ENCODE results near the gene ALDH3A1. TPM values are rescaled to one million over a fixed set of nuclear protein-coding genes. Genes with fewer than 3 reads are reported as not detected.

The ALDH3A1 gene
- total and polyA plus RNA-seq, 9 of the 15 experiments (the other 6 are each of a cell fraction or from before 2014, with no cell fraction given): not detected

DNA sequence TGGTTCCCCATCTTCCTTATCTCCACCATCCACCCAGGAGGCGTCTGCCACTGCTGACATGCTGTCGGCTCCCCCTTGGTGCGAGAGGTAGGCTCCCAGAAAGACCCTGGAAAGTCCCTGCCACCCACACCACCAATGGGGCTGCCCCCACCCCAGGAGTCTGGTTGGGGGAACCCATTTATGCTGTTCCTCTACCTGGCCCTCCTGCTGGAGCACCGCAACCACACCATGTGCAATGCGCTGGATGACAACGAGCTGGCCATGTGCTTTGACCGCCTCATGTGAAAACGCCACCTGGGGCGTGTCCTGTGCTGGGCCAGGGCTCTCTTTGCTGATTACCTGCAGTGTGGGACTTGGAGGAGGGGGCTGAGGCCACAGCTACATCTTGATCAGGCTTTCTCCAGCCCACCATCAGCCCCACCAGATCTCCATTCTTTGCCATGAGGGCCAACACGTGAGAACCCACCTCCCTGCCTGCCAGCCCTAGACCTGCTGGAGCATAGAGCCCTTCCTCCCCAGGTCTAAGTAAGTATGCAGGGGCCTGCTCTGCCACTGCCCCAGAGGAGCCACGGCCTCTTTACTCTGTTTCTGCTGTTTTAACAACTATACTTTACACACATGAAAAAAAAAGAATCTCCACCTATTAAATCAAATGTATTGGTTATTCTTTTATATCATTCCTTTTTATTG, 7.9 kb upstream of the ALDH3A1 start:
- ATAC-seq (no peak), DNase-seq (ENCODE audit: extremely low read depth in 1 of 4, low spot score in 3 of 4) (no peak), FAIRE-seq (no peak)
- Histone ChIP-seq H3K9me1 (ENCODE audit: control insufficient read depth, insufficient read depth, low read length) (no peaks in the 10 kb centered on the region), H3K4me2 (ENCODE audit: insufficient read depth, low read length) (no peak overlapping the region), H3K9ac (ENCODE audit: insufficient read depth in 1 of 2, low read depth in 2 of 2, low read length in 2 of 2) (no peak overlapping the region), H2AFZ (ENCODE audit: low read depth, low read length) (no peak overlapping the region), H3K4me1 (replicated peaks in 1 of 2; ENCODE audit: control insufficient read depth in 2 of 2, insufficient read depth in 2 of 2, low read length in 2 of 2) (no peaks in the 10 kb centered on the region; a peak in 1 of 5 replicates), H3K27me3 (ENCODE audit: control insufficient read depth in 2 of 2, insufficient read depth in 2 of 2, low read length in 2 of 2) (peaks cover 5 to 37% of the 10 kb centered on the region in 2 experiments; a peak in 3 of 5 replicates), H4K20me1 (replicated peaks; ENCODE audit: control insufficient read depth, insufficient read depth, low read length) (no peaks in the 10 kb centered on the region), H3K79me2 (ENCODE audit: control insufficient read depth, insufficient read depth, low read length) (no peaks in the 10 kb centered on the region), H3K36me3 (ENCODE audit: control insufficient read depth, insufficient read depth, low read length) (no peaks in the 10 kb centered on the region), H3K4me3 (no peak overlapping the region), H3K9me3 (replicated peaks; ENCODE audit: control insufficient read depth, insufficient read depth, low read depth, low read length) (no peaks in the 10 kb centered on the region), H3K27ac (ENCODE audit: extremely low read depth, low read depth, low read length) (no peak overlapping the region)
- BruUV-seq (replicated peaks): no TSS peak
- intact Hi-C loops (cut with micrococcal nuclease): no loop called here
- CTCF ChIA-PET (ENCODE audit: low intra/inter-chr PET ratio): no interaction called here
- WGBS (ENCODE audit: insufficient coverage, low coverage, missing lambda C conversion rate): 0% methylated on average over 10 of the region's 11 CpGs
- POLR2A ChIA-PET: no interaction called here
- in situ Hi-C loops (cut with MboI): no loop called here
- TF ChIP-seq, protein P1, sequence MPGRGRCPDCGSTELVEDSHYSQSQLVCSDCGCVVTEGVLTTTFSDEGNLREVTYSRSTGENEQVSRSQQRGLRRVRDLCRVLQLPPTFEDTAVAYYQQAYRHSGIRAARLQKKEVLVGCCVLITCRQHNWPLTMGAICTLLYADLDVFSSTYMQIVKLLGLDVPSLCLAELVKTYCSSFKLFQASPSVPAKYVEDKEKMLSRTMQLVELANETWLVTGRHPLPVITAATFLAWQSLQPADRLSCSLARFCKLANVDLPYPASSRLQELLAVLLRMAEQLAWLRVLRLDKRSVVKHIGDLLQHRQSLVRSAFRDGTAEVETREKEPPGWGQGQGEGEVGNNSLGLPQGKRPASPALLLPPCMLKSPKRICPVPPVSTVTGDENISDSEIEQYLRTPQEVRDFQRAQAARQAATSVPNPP (IDR thresholded peaks at IDR 0.05; ENCODE audit: borderline replicate concordance, insufficient read depth, insufficient read length): no peak
- no peak for TF ChIP-seq CHD2 (IDR thresholded peaks at IDR 0.05; ENCODE audit: low read depth, low read length)
- TF ChIP-seq NFRKB (IDR thresholded peaks at IDR 0.05; ENCODE audit: low read depth): no peak
- no peak for TF ChIP-seq KDM1A (IDR thresholded peaks at IDR 0.05)
- no peak for TF ChIP-seq ZKSCAN3 (CRISPR knock-in tag; IDR thresholded peaks at IDR 0.05)
- TF ChIP-seq CHD4 (IDR thresholded peaks at IDR 0.05; ENCODE audit: insufficient read depth, insufficient replicate concordance, low read depth, low read length, poor library complexity, severe bottlenecking): no peak
- TF ChIP-seq ZNF3 (CRISPR knock-in tag; IDR thresholded peaks at IDR 0.05): no peak
- no peak for TF ChIP-seq STAG1 (CRISPR knock-in tag; IDR thresholded peaks at IDR 0.05; ENCODE audit: borderline replicate concordance)
- no peak for TF ChIP-seq ELF4 (CRISPR knock-in tag; IDR thresholded peaks at IDR 0.05)
- TF ChIP-seq ZNF778 (CRISPR knock-in tag; IDR thresholded peaks at IDR 0.05): no peak
- TF ChIP-seq, protein P2, sequence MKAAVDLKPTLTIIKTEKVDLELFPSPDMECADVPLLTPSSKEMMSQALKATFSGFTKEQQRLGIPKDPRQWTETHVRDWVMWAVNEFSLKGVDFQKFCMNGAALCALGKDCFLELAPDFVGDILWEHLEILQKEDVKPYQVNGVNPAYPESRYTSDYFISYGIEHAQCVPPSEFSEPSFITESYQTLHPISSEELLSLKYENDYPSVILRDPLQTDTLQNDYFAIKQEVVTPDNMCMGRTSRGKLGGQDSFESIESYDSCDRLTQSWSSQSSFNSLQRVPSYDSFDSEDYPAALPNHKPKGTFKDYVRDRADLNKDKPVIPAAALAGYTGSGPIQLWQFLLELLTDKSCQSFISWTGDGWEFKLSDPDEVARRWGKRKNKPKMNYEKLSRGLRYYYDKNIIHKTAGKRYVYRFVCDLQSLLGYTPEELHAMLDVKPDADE (conservative IDR thresholded peaks at IDR 0.05; ENCODE audit: control insufficient read depth, low read depth, low read length): no peak
- TF ChIP-seq RFX5 (IDR thresholded peaks at IDR 0.05; ENCODE audit: low read depth, low read length): no peak
- TF ChIP-seq SAP30 (IDR thresholded peaks at IDR 0.05; ENCODE audit: borderline replicate concordance, insufficient read depth, low read depth, low read length, poor library complexity, severe bottlenecking): no peak
- TF ChIP-seq KLF16 (IDR thresholded peaks at IDR 0.05): no peak
- no peak for TF ChIP-seq HMGXB4 (CRISPR knock-in tag; IDR thresholded peaks at IDR 0.05)
- TF ChIP-seq MTA2 (IDR thresholded peaks at IDR 0.05; ENCODE audit: low read depth): no peak
- no peak for TF ChIP-seq ZNF140 (CRISPR knock-in tag; IDR thresholded peaks at IDR 0.05)

All from K562 (cell line).